ENCODE data around the gene ANXA5.

Gene ANXA5

DNA sequence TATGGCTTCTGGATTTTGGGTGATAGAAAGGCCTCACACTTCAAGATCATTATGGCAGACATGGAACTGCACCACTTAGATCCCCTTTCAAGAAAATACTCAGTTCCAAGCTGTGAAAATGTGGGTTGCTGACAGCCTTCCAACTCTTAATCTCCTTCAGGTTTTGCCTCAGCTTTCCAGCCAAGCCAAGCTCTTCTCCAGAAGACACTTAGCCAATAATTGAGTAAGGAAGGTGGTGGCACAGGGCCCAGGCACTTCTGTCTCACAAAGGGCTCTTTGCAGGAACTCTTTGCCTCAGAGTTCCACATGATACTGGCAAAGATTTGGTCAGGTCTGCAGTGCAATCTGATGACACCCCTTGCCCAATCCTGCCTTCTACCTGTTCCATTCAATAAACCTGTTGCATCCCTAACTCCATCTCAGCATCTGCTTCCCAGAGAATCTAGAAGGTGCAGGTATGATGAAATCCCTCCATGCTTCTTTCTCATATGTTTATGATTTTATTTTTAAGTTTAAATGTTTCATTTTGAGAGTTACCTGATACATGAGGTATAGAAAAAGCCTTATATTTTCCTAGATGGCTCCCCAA lies 30.6 kb downstream of the ANXA5 start (continued):
- TF ChIP-seq ZNF776 (tag by site-specific recombination; IDR thresholded peaks at IDR 0.05; ENCODE audit: borderline replicate concordance) (no peak), ZNF792 (tag by site-specific recombination; IDR thresholded peaks at IDR 0.05) (no peak)
- TF ChIP-seq, protein P1, sequence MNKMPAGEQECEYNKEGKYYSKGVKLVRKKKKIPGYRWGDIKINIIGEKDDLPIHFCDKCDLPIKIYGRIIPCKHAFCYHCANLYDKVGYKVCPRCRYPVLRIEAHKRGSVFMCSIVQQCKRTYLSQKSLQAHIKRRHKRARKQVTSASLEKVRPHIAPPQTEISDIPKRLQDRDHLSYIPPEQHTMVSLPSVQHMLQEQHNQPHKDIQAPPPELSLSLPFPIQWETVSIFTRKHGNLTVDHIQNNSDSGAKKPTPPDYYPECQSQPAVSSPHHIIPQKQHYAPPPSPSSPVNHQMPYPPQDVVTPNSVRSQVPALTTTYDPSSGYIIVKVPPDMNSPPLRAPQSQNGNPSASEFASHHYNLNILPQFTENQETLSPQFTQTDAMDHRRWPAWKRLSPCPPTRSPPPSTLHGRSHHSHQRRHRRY (tag by site-specific recombination; IDR thresholded peaks at IDR 0.05) = no peak

DNA sequence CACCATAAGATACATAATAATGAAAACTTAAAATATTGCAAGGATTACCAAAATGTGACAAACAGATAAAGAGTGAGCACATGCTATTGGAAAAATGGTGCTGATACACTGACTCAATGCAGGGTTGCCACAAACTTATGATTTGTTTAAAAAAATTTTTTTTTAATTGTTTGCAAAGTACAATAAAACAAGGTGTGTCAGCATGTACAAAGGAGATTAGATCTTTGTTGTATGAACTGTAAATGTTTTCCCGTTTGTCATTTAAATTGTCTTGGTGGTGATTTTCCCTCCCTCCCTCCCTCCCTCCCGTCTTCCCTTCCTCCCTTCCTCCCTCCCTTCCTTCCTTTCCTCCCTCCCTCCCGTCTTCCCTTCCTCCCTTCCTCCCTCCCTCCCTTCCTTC lies 31.4 kb downstream of the ANXA5 start:
- H3K36me3 ChIP-seq (ENCODE audit: control insufficient read depth in 2 of 2, insufficient read depth in 1 of 2, low read length in 2 of 2) = peaks cover 18 to 44% of the 10 kb centered on the region in 2 experiments
- H3K27ac ChIP-seq (ENCODE audit: extremely low read depth, low read depth, low read length) = no peak overlapping the region
- TF ChIP-seq ZNF324 (tag by site-specific recombination; IDR thresholded peaks at IDR 0.05) (no peak), ZNF366 (tag by site-specific recombination; conservative IDR thresholded peaks at IDR 0.05) (peak; percentile 69)
- no peaks in the 10 kb centered on the region for H3K9me3 ChIP-seq (ENCODE audit: control insufficient read depth, insufficient read depth, low read depth, low read length)
- POLR2A ChIA-PET = no interaction called here
- no peaks in the 10 kb centered on the region for H3K4me1 ChIP-seq (ENCODE audit: control insufficient read depth, insufficient read depth, low read length)
- no peak overlapping the region for H3K4me3 ChIP-seq (ENCODE audit: low read depth, low read length)
- CTCF ChIA-PET = no interaction called here

DNA sequence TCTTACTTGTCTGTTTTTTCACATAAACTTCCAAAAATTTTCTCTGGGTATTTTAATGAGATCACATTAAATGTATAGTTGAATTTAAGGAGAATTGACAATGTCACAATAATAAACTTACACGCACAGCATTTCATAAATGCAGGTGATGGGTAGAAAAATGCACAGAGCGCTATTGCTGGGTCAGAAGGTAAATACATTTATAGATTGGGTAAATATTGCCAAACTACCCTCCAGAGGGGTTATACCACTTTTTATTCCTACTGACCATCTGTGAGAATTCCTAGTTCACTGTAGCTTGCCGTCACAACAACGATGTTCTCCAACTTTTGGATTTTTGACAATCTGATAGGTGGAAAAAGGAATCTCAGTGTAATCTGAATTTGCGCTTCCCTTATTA lies 34.6 kb downstream of the ANXA5 start:
- TF ChIP-seq ZBTB1 (tag by site-specific recombination; IDR thresholded peaks at IDR 0.05) = no peak
- TF ChIP-seq, protein P2, sequence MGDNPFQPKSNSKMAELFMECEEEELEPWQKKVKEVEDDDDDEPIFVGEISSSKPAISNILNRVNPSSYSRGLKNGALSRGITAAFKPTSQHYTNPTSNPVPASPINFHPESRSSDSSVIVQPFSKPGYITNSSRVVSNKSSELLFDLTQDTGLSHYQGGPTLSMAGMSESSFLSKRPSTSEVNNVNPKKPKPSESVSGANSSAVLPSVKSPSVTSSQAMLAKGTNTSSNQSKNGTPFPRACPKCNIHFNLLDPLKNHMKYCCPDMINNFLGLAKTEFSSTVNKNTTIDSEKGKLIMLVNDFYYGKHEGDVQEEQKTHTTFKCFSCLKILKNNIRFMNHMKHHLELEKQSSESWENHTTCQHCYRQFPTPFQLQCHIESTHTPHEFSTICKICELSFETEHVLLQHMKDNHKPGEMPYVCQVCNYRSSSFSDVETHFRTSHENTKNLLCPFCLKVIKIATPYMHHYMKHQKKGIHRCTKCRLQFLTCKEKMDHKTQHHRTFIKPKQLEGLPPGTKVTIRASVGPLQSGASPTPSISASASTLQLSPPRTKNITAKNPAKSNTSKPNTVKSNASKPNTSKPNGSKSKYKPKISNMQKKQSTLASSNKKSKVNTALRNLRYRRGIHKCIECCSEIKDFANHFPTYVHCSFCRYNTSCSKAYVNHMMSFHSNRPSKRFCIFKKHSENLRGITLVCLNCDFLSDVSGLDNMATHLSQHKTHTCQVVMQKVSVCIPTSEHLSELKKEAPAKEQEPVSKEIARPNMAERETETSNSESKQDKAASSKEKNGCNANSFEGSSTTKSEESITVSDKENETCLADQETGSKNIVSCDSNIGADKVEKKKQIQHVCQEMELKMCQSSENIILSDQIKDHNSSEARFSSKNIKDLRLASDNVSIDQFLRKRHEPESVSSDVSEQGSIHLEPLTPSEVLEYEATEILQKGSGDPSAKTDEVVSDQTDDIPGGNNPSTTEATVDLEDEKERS (tag by site-specific recombination; IDR thresholded peaks at IDR 0.05) = no peak
- TF ChIP-seq ZSCAN23 (tag by site-specific recombination; IDR thresholded peaks at IDR 0.05) = no peak
- TF ChIP-seq, protein P3, sequence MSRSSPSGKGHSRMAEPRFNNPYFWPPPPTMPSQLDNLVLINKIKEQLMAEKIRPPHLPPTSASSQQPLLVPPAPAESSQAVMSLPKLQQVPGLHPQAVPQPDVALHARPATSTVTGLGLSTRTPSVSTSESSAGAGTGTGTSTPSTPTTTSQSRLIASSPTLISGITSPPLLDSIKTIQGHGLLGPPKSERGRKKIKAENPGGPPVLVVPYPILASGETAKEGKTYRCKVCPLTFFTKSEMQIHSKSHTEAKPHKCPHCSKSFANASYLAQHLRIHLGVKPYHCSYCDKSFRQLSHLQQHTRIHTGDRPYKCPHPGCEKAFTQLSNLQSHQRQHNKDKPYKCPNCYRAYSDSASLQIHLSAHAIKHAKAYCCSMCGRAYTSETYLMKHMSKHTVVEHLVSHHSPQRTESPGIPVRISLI (tag by site-specific recombination; IDR thresholded peaks at IDR 0.05) = no peak
- TF ChIP-seq, protein P4, sequence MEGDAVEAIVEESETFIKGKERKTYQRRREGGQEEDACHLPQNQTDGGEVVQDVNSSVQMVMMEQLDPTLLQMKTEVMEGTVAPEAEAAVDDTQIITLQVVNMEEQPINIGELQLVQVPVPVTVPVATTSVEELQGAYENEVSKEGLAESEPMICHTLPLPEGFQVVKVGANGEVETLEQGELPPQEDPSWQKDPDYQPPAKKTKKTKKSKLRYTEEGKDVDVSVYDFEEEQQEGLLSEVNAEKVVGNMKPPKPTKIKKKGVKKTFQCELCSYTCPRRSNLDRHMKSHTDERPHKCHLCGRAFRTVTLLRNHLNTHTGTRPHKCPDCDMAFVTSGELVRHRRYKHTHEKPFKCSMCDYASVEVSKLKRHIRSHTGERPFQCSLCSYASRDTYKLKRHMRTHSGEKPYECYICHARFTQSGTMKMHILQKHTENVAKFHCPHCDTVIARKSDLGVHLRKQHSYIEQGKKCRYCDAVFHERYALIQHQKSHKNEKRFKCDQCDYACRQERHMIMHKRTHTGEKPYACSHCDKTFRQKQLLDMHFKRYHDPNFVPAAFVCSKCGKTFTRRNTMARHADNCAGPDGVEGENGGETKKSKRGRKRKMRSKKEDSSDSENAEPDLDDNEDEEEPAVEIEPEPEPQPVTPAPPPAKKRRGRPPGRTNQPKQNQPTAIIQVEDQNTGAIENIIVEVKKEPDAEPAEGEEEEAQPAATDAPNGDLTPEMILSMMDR (tag by site-specific recombination; IDR thresholded peaks at IDR 0.05) = no peak
- no peak for TF ChIP-seq ZNF157 (tag by site-specific recombination; IDR thresholded peaks at IDR 0.05)
- TF ChIP-seq, protein P5, sequence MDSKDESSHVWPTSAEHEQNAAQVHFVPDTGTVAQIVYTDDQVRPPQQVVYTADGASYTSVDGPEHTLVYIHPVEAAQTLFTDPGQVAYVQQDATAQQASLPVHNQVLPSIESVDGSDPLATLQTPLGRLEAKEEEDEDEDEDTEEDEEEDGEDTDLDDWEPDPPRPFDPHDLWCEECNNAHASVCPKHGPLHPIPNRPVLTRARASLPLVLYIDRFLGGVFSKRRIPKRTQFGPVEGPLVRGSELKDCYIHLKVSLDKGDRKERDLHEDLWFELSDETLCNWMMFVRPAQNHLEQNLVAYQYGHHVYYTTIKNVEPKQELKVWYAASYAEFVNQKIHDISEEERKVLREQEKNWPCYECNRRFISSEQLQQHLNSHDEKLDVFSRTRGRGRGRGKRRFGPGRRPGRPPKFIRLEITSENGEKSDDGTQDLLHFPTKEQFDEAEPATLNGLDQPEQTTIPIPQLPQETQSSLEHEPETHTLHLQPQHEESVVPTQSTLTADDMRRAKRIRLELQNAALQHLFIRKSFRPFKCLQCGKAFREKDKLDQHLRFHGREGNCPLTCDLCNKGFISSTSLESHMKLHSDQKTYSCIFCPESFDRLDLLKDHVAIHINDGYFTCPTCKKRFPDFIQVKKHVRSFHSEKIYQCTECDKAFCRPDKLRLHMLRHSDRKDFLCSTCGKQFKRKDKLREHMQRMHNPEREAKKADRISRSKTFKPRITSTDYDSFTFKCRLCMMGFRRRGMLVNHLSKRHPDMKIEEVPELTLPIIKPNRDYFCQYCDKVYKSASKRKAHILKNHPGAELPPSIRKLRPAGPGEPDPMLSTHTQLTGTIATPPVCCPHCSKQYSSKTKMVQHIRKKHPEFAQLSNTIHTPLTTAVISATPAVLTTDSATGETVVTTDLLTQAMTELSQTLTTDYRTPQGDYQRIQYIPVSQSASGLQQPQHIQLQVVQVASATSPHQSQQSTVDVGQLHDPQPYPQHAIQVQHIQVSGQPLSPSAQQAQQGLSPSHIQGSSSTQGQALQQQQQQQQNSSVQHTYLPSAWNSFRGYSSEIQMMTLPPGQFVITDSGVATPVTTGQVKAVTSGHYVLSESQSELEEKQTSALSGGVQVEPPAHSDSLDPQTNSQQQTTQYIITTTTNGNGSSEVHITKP (tag by site-specific recombination; IDR thresholded peaks at IDR 0.05) = no peak
- no peak for TF ChIP-seq ZNF670 (tag by site-specific recombination; IDR thresholded peaks at IDR 0.05; ENCODE audit: low read depth)
- no peak for TF ChIP-seq KLF7 (tag by site-specific recombination; IDR thresholded peaks at IDR 0.05; ENCODE audit: borderline replicate concordance)
- no peak for TF ChIP-seq ZNF19 (tag by site-specific recombination; IDR thresholded peaks at IDR 0.05; ENCODE audit: low read depth)
- TF ChIP-seq ZFP3 (tag by site-specific recombination; IDR thresholded peaks at IDR 0.05; ENCODE audit: low read depth) = no peak
- no peak for TF ChIP-seq PRDM1 (tag by site-specific recombination; IDR thresholded peaks at IDR 0.05)
- no peak for TF ChIP-seq ZNF596 (tag by site-specific recombination; IDR thresholded peaks at IDR 0.05)
- no peak for TF ChIP-seq BCL11B (tag by site-specific recombination; IDR thresholded peaks at IDR 0.05; ENCODE audit: low read depth)
- CTCF ChIA-PET = no interaction called here
- Histone ChIP-seq H3K4me1 (ENCODE audit: control insufficient read depth, insufficient read depth, low read length) (no peaks in the 10 kb centered on the region), H3K36me3 (ENCODE audit: control insufficient read depth in 2 of 2, insufficient read depth in 1 of 2, low read length in 2 of 2) (peaks cover 2 to 13% of the 10 kb centered on the region in 2 experiments; a peak in 2 of 3 replicates), H3K4me3 (ENCODE audit: low read depth, low read length) (no peak overlapping the region), H3K27ac (ENCODE audit: extremely low read depth, low read depth, low read length) (no peak overlapping the region), H3K9me3 (ENCODE audit: control insufficient read depth, insufficient read depth, low read depth, low read length) (no peaks in the 10 kb centered on the region)
- POLR2A ChIA-PET = no interaction called here

Measured in HEK293 (cell line).